Stimulated activated CD4-positive, alpha-beta T cell treated with anti-CD3 and anti-CD28 coated beads, TNF-alpha, amount 100 ng/mL, for 48 hours (primary cell): ENCODE measurements around the gene C18orf63.

Experiments
- DNase-seq, 3 donors: peaks; one replicate each; pipeline ENCODE4 v3.0.0-alpha.2; 2020; ENCODE audit warnings: low read depth in 3 of 3

C18orf63 gene

DNA sequence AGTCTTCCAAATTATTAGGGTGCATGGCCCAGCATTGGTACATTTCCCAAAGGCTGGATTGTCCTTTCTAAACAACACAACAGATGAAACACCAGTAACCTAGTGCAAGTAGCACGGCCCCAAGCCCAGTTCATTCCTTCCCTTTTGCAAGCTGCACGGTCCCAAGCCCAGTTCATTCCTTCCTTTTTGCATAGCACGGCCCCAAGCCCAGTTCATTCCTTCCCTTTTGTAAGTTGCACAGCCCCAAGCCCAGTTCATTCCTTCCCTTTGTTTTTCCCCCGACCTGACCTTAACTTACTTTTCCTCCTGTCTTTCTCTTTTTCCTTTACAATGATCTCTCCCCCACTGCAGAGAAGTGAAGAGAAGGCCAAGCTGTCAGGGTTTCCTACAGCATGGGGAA lies 60.9 kb downstream of the C18orf63 start:
- DNase-seq, result no peak

GRCh38 chr18:74377776-74378175 lies 62.1 kb downstream of the C18orf63 start:
- no peak for DNase-seq

DNA sequence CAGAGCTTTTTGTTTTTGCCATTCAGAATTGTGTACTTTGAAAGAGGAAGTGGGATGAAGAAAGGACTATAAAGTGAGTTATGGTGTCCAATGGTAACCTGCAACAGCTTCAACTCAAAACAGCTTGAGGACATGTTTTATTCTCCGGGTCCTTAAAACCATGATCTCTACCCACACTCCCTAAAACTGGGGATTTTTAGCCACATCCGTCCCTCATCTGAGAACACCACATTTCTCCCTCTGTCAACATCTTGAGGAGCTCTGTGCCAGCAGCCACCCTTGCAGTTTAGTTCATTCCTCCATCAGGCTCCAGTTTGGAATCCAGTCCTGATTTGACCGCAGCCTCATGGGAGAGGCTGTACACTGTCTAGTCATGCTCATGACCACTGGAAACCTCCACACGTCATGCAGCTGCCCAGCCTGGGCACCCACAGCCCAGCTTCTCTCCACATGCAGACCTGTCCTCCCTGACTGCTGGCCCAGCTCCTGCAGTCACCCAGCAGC lies 62.6 kb downstream of the C18orf63 start:
- no peak for DNase-seq

DNA sequence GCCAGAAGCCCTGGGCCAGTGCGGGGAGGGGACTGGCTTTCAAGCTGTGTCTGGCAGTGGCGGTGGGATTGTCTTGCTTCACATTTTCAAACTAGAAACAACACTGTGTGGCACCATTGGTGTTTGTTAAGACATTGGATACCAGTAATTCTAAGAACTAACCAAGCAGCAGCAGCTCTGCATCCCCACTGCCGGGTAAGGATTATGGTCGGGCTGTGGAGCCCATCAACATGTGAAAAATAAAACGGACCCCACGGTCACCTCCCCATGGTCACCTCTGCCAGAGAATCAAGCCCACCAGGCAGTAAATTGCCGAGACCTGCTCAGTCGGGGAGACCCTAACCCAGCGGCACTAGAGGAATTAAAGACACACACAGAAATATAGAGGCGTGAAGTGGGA lies 65.3 kb downstream of the C18orf63 start:
- no peak for DNase-seq

- no peak for DNase-seq
These were observed 66.1 kb downstream of the C18orf63 start for GRCh38 chr18:74381621-74382295.

- DNase-seq, result no peak
These were observed 66.9 kb downstream of the C18orf63 start for GRCh38 chr18:74382481-74383017.

GRCh38 chr18:74387383-74387782 lies 71.7 kb downstream of the C18orf63 start:
- DNase-seq, result no peak

GRCh38 chr18:74388227-74388626 lies 72.6 kb downstream of the C18orf63 start:
- DNase-seq, result no peak

DNA sequence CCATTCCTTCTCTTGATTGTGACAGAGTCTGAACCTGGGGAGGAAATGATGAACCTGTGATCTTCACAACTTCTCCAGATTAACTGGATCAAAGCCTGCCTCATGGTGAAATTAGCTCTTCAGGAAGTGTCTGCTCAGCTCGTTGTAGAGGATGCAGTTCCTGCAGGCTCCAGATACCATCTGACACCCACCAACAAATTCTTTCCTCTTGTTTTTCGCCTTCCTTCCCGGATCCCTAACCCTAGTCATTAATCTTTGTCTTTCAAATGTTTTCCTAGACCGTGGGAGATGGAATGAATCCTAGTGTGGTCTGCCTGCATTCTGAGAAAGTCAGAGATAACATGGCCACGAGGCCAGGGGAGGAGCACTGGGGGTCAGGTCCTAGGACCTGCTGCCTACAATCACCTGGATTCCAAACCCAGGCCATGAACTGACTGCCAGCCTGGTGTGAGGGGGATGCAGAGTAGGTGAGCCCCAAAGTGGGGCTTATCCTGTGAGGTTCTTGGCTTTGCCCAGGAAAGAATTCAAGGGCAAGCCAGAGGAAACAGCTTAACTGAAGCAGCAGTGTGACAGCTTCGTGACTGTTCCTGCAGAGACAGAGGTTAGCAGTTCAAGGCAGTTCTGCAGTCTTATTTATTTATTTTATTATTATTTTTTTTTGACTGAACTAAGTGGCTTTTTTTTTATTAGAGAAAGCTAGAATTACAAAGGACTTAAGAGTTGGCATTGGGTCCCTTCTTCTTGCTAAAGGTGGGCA lies 73.7 kb downstream of the C18orf63 start:
- no peak for DNase-seq

- no peak for DNase-seq
These were observed 74.4 kb downstream of the C18orf63 start for GRCh38 chr18:74389991-74390390.

GRCh38 chr18:74390900-74391299 lies 75.3 kb downstream of the C18orf63 start:
- no peak for DNase-seq

DNA sequence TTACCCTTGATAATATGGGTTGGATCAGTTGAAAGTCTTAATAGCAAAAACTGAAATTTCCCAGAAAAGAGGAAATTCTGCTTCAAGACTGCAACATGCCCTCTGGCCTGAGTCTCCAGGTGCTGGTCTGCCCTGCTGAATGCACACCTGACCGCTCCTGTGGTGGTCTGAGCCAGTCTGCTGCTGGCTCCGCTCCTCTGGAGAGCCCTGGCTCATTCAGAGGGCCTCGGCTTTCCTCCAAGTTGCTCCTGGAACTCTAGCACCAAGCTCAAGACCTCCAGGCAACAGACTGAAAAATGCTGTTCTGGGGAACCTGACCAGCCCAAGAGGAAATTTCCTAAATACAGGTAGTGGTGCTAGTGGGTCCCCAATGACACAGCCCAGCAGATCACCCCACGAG lies 76.7 kb downstream of the C18orf63 start:
- DNase-seq, result no peak

DNA sequence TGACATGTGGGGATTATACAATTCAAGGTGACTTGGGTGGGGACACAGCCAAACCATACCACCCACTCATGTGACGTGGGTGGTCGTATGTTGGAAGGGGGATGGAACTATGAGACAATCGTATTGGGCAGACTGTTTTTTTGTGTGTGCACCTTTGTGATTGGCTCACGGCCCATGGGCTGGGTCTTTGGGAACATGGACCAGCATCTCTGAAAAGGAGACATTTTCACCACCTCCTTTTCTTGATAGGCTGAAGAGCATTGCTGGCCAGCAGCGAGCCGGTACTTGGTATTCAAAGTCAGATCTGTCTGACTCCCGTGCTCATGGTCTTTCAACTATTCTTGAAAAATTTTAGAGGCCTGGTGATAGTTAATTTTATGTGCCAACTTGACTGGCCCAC lies 79.4 kb downstream of the C18orf63 start:
- DNase-seq, result no peak

DNA sequence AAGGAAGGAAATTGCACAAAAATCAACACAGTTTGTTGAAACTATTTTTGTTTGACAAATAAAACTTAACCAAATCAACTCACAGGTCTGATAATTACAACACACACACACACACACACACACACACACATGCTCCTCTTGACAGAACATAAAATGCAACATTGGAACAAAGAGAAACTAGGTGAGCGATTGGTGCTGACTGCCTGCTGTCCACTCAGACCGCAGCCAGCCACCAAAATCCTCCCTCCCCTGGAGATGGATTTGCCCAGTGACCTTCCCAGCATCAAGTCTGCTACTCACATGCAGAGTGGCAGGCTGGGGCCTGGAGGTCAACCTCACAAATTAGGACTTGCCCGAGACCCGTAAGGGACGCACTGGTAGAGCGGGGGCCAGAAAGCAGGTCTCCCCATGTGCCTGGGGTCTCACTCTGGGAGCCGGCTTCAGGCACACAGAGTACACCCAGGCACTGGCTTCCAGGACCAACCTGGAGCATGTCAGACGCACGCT lies 80.1 kb downstream of the C18orf63 start:
- no peak for DNase-seq

- DNase-seq, result no peak
These were observed 80.8 kb downstream of the C18orf63 start for GRCh38 chr18:74396171-74397169.

GRCh38 chr18:74397572-74397971 lies 81.9 kb downstream of the C18orf63 start:
- DNase-seq, result no peak

GRCh38 chr18:74399091-74399887 lies 83.7 kb downstream of the C18orf63 start:
- no peak for DNase-seq

DNA sequence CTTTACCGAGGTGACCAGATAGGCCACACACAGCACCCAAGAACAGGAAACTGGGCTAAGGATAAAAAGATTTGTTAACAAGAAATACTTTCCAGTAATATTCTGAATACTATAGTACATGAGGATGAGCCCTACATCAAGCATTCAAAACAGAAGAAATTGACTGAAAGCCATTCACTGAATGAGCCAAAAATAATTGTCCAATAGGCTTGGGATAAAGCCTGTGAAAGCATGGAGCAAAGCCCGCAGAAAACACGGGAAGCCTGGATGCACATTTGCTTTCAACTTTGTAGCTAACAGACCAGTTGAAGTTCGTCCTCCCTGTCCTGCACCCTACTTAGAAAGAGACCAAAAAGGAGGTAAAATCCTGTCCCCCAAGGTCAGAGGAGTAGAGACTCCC lies 85.2 kb downstream of the C18orf63 start:
- DNase-seq, result no peak

GRCh38 chr18:74402806-74403433 lies 87.3 kb downstream of the C18orf63 start:
- no peak for DNase-seq

- no peak for DNase-seq
These were observed 92.2 kb downstream of the C18orf63 start for GRCh38 chr18:74407888-74408287.
